PFSK-1 (cell line): ENCODE data around the gene CYRIA.

Experiments used
- FOXP2 ChIP-seq: optimal IDR thresholded peaks from 2 replicates; pipeline ENCODE3; 2011; ENCODE audit warnings: borderline replicate concordance, control low read depth, inconsistent platforms; ENCODE audit not compliant: insufficient read depth; ENCODE audit errors: extremely low read length, extremely low read depth
- POLR2AphosphoS5 ChIP-seq: IDR thresholded peaks from 2 replicates; pipeline ENCODE4 v1.6.1; 2012; ENCODE audit warnings: low read depth, mild to moderate bottlenecking, control low read depth, low read length, moderate library complexity
- SIN3A ChIP-seq: IDR thresholded peaks from 2 replicates; pipeline ENCODE4 v1.6.1; 2012; ENCODE audit warnings: mild to moderate bottlenecking, low read length, moderate library complexity, borderline replicate concordance; ENCODE audit not compliant: insufficient read depth
- TAF1 ChIP-seq: IDR thresholded peaks from 2 replicates; pipeline ENCODE4 v1.6.1; 2012; ENCODE audit warnings: low read length, control low read depth, borderline replicate concordance; ENCODE audit not compliant: insufficient read depth
- TF ChIP-seq, protein P1 (sequence below), 2 experiments: IDR thresholded peaks; 2 replicates each; pipeline versions ENCODE4 v1.6.1 to v1.8.0; 2011 to 2012; ENCODE audit warnings: low read depth in 2 of 2, low read length in 2 of 2, control low read depth in 1 of 2, inconsistent platforms in 1 of 2, mild to moderate bottlenecking in 1 of 2, moderate library complexity in 1 of 2; ENCODE audit not compliant: insufficient read depth in 1 of 2

CYRIA gene

DNA sequence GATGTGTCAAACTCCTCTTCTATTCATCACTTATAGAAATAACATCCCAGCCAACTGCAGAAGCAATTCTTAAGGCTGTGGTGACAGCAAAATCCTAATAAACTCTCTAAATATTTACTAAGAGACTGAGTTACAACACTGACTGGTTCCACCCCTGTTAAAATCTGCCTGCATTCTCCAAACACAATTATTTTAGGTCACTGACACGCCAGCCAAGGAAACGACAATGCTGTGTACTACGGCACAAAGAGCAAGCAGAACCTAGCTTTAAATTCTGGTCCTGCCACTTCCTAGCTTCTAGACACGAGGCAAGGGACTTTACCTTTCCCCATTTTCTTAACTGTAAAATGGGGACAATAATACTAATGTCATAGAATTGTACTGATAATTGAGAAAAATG lies 4.1 kb downstream of the CYRIA start:
- TF ChIP-seq SIN3A (no peak), POLR2AphosphoS5 (no peak)
- TF ChIP-seq, protein P1, sequence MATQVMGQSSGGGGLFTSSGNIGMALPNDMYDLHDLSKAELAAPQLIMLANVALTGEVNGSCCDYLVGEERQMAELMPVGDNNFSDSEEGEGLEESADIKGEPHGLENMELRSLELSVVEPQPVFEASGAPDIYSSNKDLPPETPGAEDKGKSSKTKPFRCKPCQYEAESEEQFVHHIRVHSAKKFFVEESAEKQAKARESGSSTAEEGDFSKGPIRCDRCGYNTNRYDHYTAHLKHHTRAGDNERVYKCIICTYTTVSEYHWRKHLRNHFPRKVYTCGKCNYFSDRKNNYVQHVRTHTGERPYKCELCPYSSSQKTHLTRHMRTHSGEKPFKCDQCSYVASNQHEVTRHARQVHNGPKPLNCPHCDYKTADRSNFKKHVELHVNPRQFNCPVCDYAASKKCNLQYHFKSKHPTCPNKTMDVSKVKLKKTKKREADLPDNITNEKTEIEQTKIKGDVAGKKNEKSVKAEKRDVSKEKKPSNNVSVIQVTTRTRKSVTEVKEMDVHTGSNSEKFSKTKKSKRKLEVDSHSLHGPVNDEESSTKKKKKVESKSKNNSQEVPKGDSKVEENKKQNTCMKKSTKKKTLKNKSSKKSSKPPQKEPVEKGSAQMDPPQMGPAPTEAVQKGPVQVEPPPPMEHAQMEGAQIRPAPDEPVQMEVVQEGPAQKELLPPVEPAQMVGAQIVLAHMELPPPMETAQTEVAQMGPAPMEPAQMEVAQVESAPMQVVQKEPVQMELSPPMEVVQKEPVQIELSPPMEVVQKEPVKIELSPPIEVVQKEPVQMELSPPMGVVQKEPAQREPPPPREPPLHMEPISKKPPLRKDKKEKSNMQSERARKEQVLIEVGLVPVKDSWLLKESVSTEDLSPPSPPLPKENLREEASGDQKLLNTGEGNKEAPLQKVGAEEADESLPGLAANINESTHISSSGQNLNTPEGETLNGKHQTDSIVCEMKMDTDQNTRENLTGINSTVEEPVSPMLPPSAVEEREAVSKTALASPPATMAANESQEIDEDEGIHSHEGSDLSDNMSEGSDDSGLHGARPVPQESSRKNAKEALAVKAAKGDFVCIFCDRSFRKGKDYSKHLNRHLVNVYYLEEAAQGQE (IDR thresholded peaks at IDR 0.05; ENCODE audit: insufficient read depth in 1 of 2, low read depth in 2 of 2, low read length in 2 of 2): no peak

- TF ChIP-seq FOXP2: no peak
- no peak for TF ChIP-seq SIN3A
- no peak for TF ChIP-seq POLR2AphosphoS5
- TF ChIP-seq, protein P1 (IDR thresholded peaks at IDR 0.05; ENCODE audit: insufficient read depth in 1 of 2, low read depth in 2 of 2, low read length in 2 of 2): no peak
- TF ChIP-seq TAF1: no peak
These were observed 5.1 kb downstream of the CYRIA start for GRCh38 chr2:16660556-16660955.

GRCh38 chr2:16660114-16660513 lies 5.5 kb downstream of the CYRIA start:
- TF ChIP-seq POLR2AphosphoS5: no peak
- no peak for TF ChIP-seq TAF1
- no peak for TF ChIP-seq FOXP2
- TF ChIP-seq, protein P1 (IDR thresholded peaks at IDR 0.05; ENCODE audit: insufficient read depth in 1 of 2, low read depth in 2 of 2, low read length in 2 of 2): no peak
- no peak for TF ChIP-seq SIN3A

DNA sequence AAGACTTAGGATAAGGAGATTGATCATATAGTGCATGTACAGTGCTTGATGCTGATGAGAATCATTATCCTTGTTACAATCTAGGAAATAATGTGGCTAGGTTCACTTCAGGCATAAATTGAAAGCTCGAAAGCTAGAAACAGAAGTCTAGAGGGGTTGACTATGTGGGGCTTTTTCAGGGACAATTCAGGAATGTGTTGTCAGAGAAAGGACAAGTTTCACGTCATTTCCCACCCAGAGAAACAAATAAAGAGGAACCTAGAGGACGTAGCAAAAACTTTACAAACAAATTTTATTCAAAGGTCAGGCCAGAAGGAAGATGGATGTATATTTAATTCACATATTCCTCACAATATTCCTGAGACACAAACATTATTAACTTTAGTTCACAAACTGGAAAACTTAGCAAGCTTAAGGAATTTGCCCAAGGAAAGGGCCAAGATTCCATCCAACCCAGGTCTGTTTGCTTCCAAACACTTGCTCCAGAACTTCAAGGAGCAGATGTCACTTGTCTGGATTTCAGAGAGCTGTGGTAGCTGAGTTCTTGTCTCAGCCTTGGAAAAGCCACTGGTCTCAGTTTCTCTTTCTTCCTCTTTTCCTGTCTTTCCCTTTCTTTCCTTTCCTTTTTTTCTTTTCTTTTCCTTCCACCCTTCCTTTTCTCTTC lies 7.4 kb downstream of the CYRIA start:
- TF ChIP-seq TAF1 (no peak), SIN3A (no peak), FOXP2 (no peak)
- TF ChIP-seq, protein P1 (IDR thresholded peaks at IDR 0.05; ENCODE audit: insufficient read depth in 1 of 2, low read depth in 2 of 2, low read length in 2 of 2): no peak

DNA sequence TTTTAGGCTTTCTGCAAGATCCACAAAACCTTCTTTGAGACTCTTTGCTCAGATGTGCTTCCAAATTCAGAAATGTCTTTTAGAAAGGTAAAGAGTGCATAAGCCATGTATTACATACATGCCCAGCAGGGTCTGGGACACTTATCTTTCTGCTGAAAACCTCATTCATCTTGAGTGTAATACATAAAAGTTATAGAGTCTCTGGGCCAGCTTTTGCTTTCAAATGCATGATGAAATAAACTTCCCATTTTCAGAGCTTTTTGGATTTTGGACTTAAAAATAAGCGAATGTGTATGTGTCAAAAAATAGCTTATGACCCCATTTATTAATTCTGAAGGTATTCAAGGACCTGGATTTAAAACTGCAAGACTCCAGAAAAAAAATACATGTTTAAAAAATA lies 8.0 kb downstream of the CYRIA start:
- TF ChIP-seq TAF1 (no peak), POLR2AphosphoS5 (no peak), SIN3A (no peak), FOXP2 (no peak)
- TF ChIP-seq, protein P1 (IDR thresholded peaks at IDR 0.05; ENCODE audit: insufficient read depth in 1 of 2, low read depth in 2 of 2, low read length in 2 of 2): no peak
